Measurements from ENCODE around the gene GPR15LG. TPM values are rescaled to one million over a fixed set of nuclear protein-coding genes. Genes with fewer than 3 reads are reported as not detected.

Gene GPR15LG
- total RNA-seq, 1 donor from 2014 or later, result not detected

DNA sequence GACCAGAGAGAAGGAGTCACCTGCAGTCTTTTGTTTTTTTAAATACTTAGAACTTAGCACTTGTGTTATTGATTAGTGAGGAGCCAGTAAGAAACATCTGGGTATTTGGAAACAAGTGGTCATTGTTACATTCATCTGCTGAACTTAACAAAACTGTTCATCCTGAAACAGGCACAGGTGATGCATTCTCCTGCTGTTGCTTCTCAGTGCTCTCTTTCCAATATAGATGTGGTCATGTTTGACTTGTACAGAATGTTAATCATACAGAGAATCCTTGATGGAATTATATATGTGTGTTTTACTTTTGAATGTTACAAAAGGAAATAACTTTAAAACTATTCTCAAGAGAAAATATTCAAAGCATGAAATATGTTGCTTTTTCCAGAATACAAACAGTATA, 20.8 kb upstream of the GPR15LG start:
- Histone ChIP-seq H3K27ac (no peak overlapping the region), H3K36me3 (peaks cover 56 to 62% of the 10 kb centered on the region in 2 donors), H3K4me1 (no peaks in the 10 kb centered on the region), H3K27me3 (no peaks in the 10 kb centered on the region), H3K9me3 (no peaks in the 10 kb centered on the region), H3K4me3 (no peak overlapping the region)
- TF ChIP-seq, protein P1, sequence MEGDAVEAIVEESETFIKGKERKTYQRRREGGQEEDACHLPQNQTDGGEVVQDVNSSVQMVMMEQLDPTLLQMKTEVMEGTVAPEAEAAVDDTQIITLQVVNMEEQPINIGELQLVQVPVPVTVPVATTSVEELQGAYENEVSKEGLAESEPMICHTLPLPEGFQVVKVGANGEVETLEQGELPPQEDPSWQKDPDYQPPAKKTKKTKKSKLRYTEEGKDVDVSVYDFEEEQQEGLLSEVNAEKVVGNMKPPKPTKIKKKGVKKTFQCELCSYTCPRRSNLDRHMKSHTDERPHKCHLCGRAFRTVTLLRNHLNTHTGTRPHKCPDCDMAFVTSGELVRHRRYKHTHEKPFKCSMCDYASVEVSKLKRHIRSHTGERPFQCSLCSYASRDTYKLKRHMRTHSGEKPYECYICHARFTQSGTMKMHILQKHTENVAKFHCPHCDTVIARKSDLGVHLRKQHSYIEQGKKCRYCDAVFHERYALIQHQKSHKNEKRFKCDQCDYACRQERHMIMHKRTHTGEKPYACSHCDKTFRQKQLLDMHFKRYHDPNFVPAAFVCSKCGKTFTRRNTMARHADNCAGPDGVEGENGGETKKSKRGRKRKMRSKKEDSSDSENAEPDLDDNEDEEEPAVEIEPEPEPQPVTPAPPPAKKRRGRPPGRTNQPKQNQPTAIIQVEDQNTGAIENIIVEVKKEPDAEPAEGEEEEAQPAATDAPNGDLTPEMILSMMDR (IDR thresholded peaks at IDR 0.05), result no peak
- intact Hi-C loops (cut with DNase I), result no loop called here
- no peak for DNase-seq (ENCODE audit: low spot score in 2 of 2)

DNA sequence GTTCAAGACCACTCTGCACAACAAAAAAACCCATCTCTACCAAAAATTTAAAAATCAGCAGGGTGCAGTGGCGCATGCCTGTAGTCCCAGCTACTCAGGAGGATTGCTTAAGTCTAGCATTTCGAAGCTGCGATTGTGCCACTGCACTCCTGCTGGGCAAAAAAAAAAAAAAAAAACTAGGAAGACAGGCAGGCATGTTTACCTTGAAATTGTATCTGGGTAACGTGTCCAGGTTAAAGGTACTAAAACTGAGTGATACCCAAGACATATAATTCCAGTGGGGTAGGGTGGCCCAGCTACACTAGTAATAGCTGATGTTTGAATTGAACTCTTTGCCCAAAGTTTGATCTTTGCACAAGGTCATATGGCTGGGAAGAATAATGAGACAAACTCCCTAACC, 18.1 kb upstream of the GPR15LG start:
- TF ChIP-seq, protein P1 (IDR thresholded peaks at IDR 0.05), result no peak
- Histone ChIP-seq H3K27ac (no peak overlapping the region), H3K27me3 (no peaks in the 10 kb centered on the region), H3K4me1 (no peaks in the 10 kb centered on the region), H3K4me3 (no peak overlapping the region), H3K36me3 (peaks cover 31 to 38% of the 10 kb centered on the region in 2 donors), H3K9me3 (no peaks in the 10 kb centered on the region)
- intact Hi-C loops (cut with DNase I), result no loop called here
- DNase-seq (ENCODE audit: low spot score in 2 of 2), result no peak

DNA sequence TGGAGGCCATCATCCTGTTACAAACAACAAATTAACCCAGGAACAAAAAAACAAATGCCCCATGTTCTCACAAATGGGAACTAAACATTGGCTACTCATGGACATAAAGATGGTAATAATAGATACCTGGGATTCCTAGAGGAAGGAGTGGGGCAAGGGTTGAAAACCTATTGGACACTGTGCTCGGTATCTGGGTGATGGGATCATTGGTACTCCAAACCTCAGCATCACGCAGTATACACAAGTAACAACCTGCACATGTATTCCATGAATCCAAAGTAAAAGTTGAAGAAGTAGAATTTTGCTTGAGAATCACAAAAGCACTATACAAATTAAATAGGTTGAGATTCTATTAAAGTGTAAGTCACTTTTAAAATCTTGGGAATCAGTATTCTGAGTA, 17.6 kb upstream of the GPR15LG start:
- TF ChIP-seq, protein P1 (IDR thresholded peaks at IDR 0.05), result no peak
- intact Hi-C loops (cut with DNase I), result no loop called here
- no peak for DNase-seq (ENCODE audit: low spot score in 2 of 2)
- Histone ChIP-seq H3K36me3 (peaks cover 30 to 33% of the 10 kb centered on the region in 2 donors), H3K9me3 (no peaks in the 10 kb centered on the region), H3K27me3 (no peaks in the 10 kb centered on the region), H3K4me3 (no peak overlapping the region), H3K4me1 (no peaks in the 10 kb centered on the region), H3K27ac (no peak overlapping the region)

DNA sequence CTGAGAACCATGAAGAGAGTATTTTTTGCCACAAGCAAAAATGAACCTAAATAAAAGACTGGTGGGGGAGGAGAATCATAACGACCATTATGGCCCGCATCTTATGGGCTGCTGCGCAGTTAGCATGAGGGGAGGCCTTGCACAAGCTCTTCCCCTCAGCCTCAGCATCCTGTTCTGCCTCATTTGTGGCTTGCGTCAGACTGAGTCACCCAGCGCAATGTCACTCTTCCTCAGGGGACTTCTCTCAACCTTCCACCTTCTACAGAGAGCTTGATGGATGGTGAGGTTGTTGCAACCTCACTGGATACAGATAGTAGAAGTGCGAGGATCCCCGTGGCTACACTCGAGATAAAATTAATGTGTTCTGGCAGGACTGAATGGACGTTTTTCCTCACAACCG, 16.8 kb upstream of the GPR15LG start:
- no peak for DNase-seq (ENCODE audit: low spot score in 2 of 2)
- Histone ChIP-seq H3K36me3 (peaks cover 23 to 26% of the 10 kb centered on the region in 2 donors), H3K27ac (no peak overlapping the region), H3K4me3 (no peak overlapping the region), H3K27me3 (no peaks in the 10 kb centered on the region), H3K4me1 (no peaks in the 10 kb centered on the region), H3K9me3 (no peaks in the 10 kb centered on the region)
- TF ChIP-seq, protein P1 (IDR thresholded peaks at IDR 0.05), result no peak
- intact Hi-C loops (cut with DNase I), result no loop called here

DNA sequence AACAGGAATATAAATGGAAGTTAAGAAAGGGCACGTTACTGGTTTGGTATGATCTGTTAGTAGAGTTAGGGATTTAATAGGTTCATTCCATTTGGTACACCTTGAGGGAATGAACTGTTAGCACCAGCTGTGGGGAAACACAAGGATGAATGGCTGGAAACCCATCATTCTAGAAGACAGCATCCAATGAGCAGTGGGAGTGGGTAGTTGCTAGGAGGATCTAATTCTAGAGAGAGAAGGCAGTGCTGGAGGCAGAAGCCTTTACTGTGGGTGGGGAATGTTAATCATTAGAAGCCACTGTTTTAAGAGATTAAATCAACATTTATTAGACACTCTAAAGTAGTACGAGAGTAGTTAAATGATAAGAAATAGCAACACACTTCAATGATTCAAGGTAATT, 15.5 kb upstream of the GPR15LG start:
- H3K9me3 ChIP-seq, result no peaks in the 10 kb centered on the region
- H3K4me3 ChIP-seq, result no peak overlapping the region
- H3K36me3 ChIP-seq, result peaks cover 10 to 15% of the 10 kb centered on the region in 2 donors
- TF ChIP-seq, protein P1 (IDR thresholded peaks at IDR 0.05), result no peak
- intact Hi-C loops (cut with DNase I), result no loop called here
- H3K27me3 ChIP-seq, result no peaks in the 10 kb centered on the region
- H3K27ac ChIP-seq, result no peak overlapping the region
- DNase-seq (ENCODE audit: low spot score in 2 of 2), result no peak
- no peaks in the 10 kb centered on the region for H3K4me1 ChIP-seq

DNA sequence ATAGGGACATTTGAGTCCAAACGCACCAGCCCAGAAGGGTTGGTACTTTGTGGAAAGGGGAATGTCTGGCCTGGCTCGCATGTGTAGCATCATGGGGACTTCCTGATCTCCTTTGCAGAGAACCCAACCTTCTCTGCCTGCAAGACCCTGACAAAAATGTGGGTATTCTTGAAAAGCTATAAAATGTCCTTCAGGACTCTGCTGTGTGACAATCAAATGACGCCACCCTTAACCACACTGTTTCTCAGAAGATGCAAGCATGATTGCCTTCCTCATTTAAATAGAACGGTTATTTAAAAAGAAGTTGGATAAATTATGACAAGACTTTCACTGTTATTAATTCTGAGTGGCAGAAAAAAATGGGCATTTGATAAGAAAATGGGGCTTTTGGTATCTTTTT, 15.1 kb upstream of the GPR15LG start:
- H3K27ac ChIP-seq, result no peak overlapping the region
- H3K4me1 ChIP-seq, result no peaks in the 10 kb centered on the region
- peaks cover 7 to 13% of the 10 kb centered on the region in 2 donors for H3K36me3 ChIP-seq
- no peak for DNase-seq (ENCODE audit: low spot score in 2 of 2)
- H3K27me3 ChIP-seq, result no peaks in the 10 kb centered on the region
- H3K9me3 ChIP-seq, result no peaks in the 10 kb centered on the region
- H3K4me3 ChIP-seq, result no peak overlapping the region
- TF ChIP-seq, protein P1 (IDR thresholded peaks at IDR 0.05), result no peak
- intact Hi-C loops (cut with DNase I), result no loop called here

Data from ascending aorta (tissue), 2 donors.